GM21529 (cell line): ENCODE measurements around the gene TUBAL3.

Experiments
- ATAC-seq: cut with Tn5 transposase; IDR thresholded peaks from one replicate; pipeline ENCODE4 v1.9.1; 2021; ENCODE audit not compliant: unreplicated experiment

The TUBAL3 gene

DNA sequence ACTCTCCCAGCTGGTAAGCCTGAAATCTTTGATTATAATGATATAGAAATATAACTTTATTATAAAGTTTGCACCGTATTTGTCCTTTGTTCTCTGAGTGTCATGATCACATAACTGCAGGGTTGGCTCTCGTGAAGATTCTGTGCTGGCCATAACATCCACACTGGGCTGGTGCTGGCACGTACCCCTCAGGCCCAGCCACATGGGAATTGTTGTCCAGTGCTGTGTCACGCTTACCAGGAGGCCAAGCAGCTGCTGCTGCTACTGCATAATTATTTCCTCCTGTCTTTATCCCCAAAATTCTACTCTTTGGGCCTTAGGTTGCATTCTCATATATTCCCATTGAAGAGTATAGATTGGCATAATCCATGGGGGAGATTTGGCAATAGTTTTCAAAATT lies 60.6 kb downstream of the TUBAL3 start:
- no peak for ATAC-seq

DNA sequence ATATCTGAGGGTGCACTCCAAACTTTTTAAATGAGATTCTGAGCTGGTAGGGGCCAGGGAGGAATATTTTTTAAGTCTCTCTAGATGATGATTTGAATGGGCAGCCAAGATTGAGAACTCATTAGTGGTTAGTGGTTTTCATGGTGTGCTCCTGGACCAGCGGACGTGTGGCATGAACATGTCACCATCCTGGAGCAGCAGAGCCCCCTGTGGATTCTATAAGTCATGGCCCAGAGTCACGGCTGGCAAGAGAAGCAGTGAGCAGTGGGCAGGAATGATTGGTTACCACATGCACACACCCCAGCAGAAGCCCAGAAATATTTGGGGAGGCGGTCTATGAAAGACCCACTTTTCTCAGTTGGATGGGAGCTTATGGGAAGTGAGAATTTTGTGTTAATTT lies 61.1 kb downstream of the TUBAL3 start:
- ATAC-seq, result no peak
